Spleen (tissue), 11 donors: ENCODE measurements around the gene HACD1. TPM values are rescaled to one million over a fixed set of nuclear protein-coding genes. Genes with fewer than 3 reads are reported as not detected.

Source experiments
- DNase-seq: peaks from one replicate; pipeline ENCODE4 v3.0.0-alpha.2; 2020
- H3K27ac ChIP-seq, 8 donors: fragments of 200-600 bp; sonication (generic) in 7 of 8; 1 replicate in 4 of 8; 2 replicates in 4 of 8; pipeline versions ENCODE4 v1.5.0 to v1.8.0; 2016 to 2021; ENCODE audit warnings: inconsistent platforms in 4 of 8, mild to moderate bottlenecking in 4 of 8, moderate library complexity in 1 of 8
- H3K27me3 ChIP-seq, 7 donors: fragments of 200-600 bp; sonication (generic) in 6 of 7; replicated peaks in 1 of 7; 1 replicate in 4 of 7; 2 replicates in 3 of 7; pipeline versions ENCODE4 v1.5.0 to v1.8.0; 2016 to 2021; ENCODE audit warnings: inconsistent platforms in 3 of 7, mild to moderate bottlenecking in 1 of 7
- H3K36me3 ChIP-seq, 6 donors: fragments of 200-600 bp; sonication (generic) in 5 of 6; 1 replicate in 4 of 6; 2 replicates in 2 of 6; pipeline versions ENCODE4 v1.5.0 to v1.8.0; 2016 to 2021; ENCODE audit warnings: inconsistent platforms in 2 of 6
- H3K4me1 ChIP-seq, 6 donors: fragments of 200-600 bp; sonication (generic) in 5 of 6; 1 replicate in 3 of 6; 2 replicates in 3 of 6; pipeline versions ENCODE4 v1.5.0 to v1.8.0; 2016 to 2021; ENCODE audit warnings: inconsistent platforms in 3 of 6
- H3K4me3 ChIP-seq, 8 donors: fragments of 200-600 bp; sonication (generic) in 7 of 8; 1 replicate in 4 of 8; 2 replicates in 4 of 8; pipeline versions ENCODE4 v1.5.0 to v1.8.0; 2016 to 2021; ENCODE audit warnings: inconsistent platforms in 4 of 8, mild to moderate bottlenecking in 4 of 8, moderate library complexity in 2 of 8
- H3K9me3 ChIP-seq, 8 donors: fragments of 200-600 bp; sonication (generic) in 7 of 8; 1 replicate in 4 of 8; 2 replicates in 4 of 8; pipeline versions ENCODE4 v1.5.0 to v1.8.0; 2016 to 2021; ENCODE audit warnings: inconsistent platforms in 4 of 8
- POLR2A ChIP-seq, 3 donors: fragments of 450-650 bp; IDR thresholded peaks; one replicate each; pipeline ENCODE4 v1.5.1; 2017; ENCODE audit warnings: antibody characterized with exemption in 3 of 3, mild to moderate bottlenecking in 1 of 3
- POLR2AphosphoS5 ChIP-seq, 3 donors: sonication (generic); formaldehyde crosslinking; IDR thresholded peaks; one replicate each; pipeline ENCODE4 v1.5.1; 2017; ENCODE audit warnings: antibody characterized with exemption in 3 of 3
- WGBS, 5 donors: extraction: QIAGEN DNeasy Blood & Tissue Kit in 3 of 5; methylation state at CpG; one replicate each; pipeline versions ENCODE4 v1.1.5 to v1.1.7; 2013 to 2018; 5-methylcytosine and 5-hydroxymethylcytosine counted together
- intact Hi-C: fragments of 100-400 bp; cut with DNase I; formaldehyde crosslinking; loops from one replicate; pipeline ENCODE4 v1.15.0; 2023; ENCODE audit warnings: low total_unique reads
- polyA plus RNA-seq, 3 donors: library from polyadenylated mRNA; stranded (reverse); fragments of 200-250 nt; gene quantifications; one replicate each; pipeline ENCODE4 v1.2.1, GENCODE V29; 2013
- total RNA-seq, 7 donors: library from RNA; depleted of rRNA in 3 of 7; stranded (reverse); fragments of >200 nt in 3 of 7; fragmentation: NEBNext Ultra II Directional in 4 of 7; extraction: Animal tissue kit (Norgen Biotek cat#: 25700) in 4 of 7; gene quantifications; one replicate each; pipeline versions ENCODE4 v1.1.0 to v1.2.1, GENCODE V29; 2016 to 2021
- TF ChIP-seq, protein P1 (sequence below), 11 experiments: fragments of 200-600 bp in 7 of 11; fragments of 450-650 bp in 4 of 11; sonication (generic) in 4 of 11; IDR thresholded peaks in 8 of 11; conservative IDR thresholded peaks in 3 of 11; 1 replicate in 7 of 11; 2 replicates in 4 of 11; pipeline versions ENCODE4 v1.4.0 to v1.8.0; 2016 to 2021; ENCODE audit warnings: antibody characterized with exemption in 11 of 11, inconsistent platforms in 4 of 11, mild to moderate bottlenecking in 1 of 11
- donor health status: healthy with polysubstance abuse.
- donor health status: DM: no; HTN: no; CAD: no; lungs with moderate emphysema.
- donor health status: DM: no; HTN: no; CAD: no.
- donor health status: Bipolar disorder and iron deficiency.
- donor health status: healthy.
- donor health status: DM: no; HTN: no; CAD: no.
- donor health status: DM: yes; HTN: yes; CAD: no.

The HACD1 gene
- total and polyA plus RNA-seq, 10 donors = 2.8 to 4.9 (median 3.5) TPM

DNA sequence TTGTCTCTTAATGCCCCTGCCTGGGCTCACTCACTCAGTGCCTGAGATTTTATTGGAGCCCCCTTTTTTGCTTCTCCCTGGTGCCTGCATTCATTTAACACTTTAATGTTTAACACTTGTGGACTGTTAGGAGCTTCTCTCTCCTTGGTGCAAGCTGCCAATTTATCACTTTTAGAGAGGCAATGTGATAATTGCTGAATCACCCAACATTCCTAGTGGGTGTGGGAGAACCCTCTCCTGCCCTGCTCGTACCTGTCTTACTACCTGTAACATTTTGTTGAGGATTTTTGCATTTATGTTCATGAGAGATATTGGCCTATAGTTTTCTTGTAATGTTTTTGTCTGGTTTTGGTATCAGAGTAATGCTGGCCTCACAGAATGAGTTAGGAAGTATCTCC is 39.9 kb upstream of the HACD1 start:
- H3K4me3 ChIP-seq = no peak overlapping the region
- TF ChIP-seq POLR2A (IDR thresholded peaks at IDR 0.05) (no peak), POLR2AphosphoS5 (IDR thresholded peaks at IDR 0.05) (no peak)
- TF ChIP-seq, protein P1, sequence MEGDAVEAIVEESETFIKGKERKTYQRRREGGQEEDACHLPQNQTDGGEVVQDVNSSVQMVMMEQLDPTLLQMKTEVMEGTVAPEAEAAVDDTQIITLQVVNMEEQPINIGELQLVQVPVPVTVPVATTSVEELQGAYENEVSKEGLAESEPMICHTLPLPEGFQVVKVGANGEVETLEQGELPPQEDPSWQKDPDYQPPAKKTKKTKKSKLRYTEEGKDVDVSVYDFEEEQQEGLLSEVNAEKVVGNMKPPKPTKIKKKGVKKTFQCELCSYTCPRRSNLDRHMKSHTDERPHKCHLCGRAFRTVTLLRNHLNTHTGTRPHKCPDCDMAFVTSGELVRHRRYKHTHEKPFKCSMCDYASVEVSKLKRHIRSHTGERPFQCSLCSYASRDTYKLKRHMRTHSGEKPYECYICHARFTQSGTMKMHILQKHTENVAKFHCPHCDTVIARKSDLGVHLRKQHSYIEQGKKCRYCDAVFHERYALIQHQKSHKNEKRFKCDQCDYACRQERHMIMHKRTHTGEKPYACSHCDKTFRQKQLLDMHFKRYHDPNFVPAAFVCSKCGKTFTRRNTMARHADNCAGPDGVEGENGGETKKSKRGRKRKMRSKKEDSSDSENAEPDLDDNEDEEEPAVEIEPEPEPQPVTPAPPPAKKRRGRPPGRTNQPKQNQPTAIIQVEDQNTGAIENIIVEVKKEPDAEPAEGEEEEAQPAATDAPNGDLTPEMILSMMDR (IDR thresholded peaks at IDR 0.05 in 8 of 11, conservative IDR thresholded peaks at IDR 0.05 in 3 of 11) = no peak
- intact Hi-C loops = no loop called here
- DNase-seq = no peak
- H3K9me3 ChIP-seq = peaks cover 0 to 16% (median 13%) of the 10 kb centered on the region in 8 donors
- H3K27me3 ChIP-seq = no peaks in the 10 kb centered on the region
- peak overlapping the region in 1 of 8 donors; percentile 9 for H3K27ac ChIP-seq
- peaks cover 0 to 42% (median 6%) of the 10 kb centered on the region in 6 donors for H3K4me1 ChIP-seq
- peaks cover 0 to 35% (median 9%) of the 10 kb centered on the region in 6 donors for H3K36me3 ChIP-seq
- WGBS, 5 donors = 78 to 92% (median 89%) methylated on average over 1 of the region's 1 CpG

DNA sequence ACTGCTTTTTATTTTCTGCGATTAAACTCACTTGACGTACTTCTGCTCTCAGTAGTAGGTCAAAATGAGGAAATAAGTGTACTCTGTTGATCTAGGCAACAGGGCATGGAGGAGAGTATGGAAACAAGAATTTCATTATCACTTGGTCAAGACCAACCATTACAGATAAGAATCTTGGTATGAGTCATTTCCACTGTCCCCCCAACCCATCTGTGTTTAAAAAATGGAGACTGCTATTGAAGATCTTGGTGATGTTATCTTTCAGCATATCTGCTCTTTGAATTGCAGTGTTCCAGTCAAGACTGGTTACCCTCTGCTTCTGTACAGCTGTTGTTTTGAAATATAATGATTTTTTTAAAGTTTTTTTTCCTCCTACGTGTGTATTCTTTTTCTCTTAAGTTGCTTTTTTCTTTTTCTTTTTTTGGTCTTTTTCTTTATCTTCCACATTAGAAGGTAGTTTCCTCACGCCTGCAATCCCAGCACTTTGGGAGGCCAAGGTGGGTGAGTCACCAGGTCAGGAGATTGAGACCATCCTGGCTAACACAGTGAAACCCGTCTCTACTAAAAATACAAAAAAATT is 38.5 kb upstream of the HACD1 start:
- 63 to 74% (median 72%) methylated on average over 5 of the region's 5 CpGs for WGBS, 5 donors
- Histone ChIP-seq H3K27me3 (no peaks in the 10 kb centered on the region), H3K4me1 (peaks cover 0 to 53% (median 11%) of the 10 kb centered on the region in 6 donors), H3K27ac (peak overlapping the region in 6 of 8 donors; percentile 2 to 49 (median 34)), H3K9me3 (peaks cover 0 to 16% (median 13%) of the 10 kb centered on the region in 8 donors), H3K36me3 (peaks cover 0 to 21% (median 2%) of the 10 kb centered on the region in 6 donors), H3K4me3 (no peak overlapping the region)
- intact Hi-C loops = no loop called here
- TF ChIP-seq POLR2AphosphoS5 (IDR thresholded peaks at IDR 0.05) = no peak
- TF ChIP-seq POLR2A (IDR thresholded peaks at IDR 0.05) = no peak
- TF ChIP-seq, protein P1 (IDR thresholded peaks at IDR 0.05 in 8 of 11, conservative IDR thresholded peaks at IDR 0.05 in 3 of 11) = no peak
- DNase-seq = no peak

DNA sequence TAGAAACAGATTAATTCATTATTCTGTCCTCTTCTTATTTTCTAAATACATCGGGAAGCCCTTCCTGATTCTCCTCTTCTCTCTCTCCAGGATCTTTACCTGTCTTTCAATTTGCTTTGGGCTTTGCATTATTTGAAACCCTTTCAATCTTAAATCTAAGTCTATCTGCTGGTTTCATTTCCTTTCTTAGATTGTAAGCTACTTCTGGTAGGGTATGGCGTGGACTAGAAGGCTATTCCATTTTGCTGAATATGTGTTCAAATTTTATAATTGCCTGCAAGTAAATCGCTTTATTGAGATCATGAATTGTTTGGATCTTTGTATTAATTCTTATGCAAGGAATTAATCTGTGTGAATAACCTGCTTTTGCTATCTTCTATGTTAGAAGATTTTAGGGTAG is 37.8 kb upstream of the HACD1 start:
- Histone ChIP-seq H3K4me3 (no peak overlapping the region), H3K4me1 (peaks cover 0 to 59% (median 12%) of the 10 kb centered on the region in 6 donors), H3K9me3 (peaks cover 0 to 16% (median 13%) of the 10 kb centered on the region in 8 donors), H3K36me3 (peaks cover 0 to 17% (median 0%) of the 10 kb centered on the region in 6 donors), H3K27ac (peak overlapping the region in 6 of 8 donors; percentile 2 to 49 (median 34)), H3K27me3 (no peaks in the 10 kb centered on the region)
- intact Hi-C loops = no loop called here
- WGBS, 5 donors = 81 to 88% (median 85%) methylated on average over 3 of the region's 3 CpGs
- DNase-seq = no peak
- TF ChIP-seq, protein P1 (IDR thresholded peaks at IDR 0.05 in 8 of 11, conservative IDR thresholded peaks at IDR 0.05 in 3 of 11) = no peak
- TF ChIP-seq POLR2A (IDR thresholded peaks at IDR 0.05) (no peak), POLR2AphosphoS5 (IDR thresholded peaks at IDR 0.05) (no peak)

DNA sequence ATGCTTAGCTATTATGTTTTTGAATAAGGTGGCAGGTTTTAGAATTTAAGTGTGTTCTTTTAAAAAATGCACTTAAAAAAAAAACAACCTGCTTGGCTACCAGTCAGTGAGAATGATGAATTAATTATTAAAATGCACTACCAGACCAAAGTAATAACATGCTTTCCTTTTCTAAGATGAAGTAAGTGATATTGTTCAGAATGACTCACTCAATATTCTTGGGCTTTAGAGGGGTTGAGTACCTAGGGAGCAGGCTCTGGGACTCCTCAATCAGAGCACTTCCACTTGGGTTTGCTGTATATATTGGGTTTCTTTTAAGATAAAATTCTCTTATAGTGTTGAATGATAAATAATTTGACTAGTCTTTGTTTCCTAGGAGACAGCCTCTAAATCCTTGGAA is 35.4 kb upstream of the HACD1 start:
- Histone ChIP-seq H3K4me1 (peaks cover 3 to 74% (median 25%) of the 10 kb centered on the region in 6 donors), H3K4me3 (no peak overlapping the region), H3K27ac (no peak overlapping the region), H3K9me3 (peaks cover 0 to 16% (median 13%) of the 10 kb centered on the region in 8 donors), H3K36me3 (peaks cover 0 to 17% (median 0%) of the 10 kb centered on the region in 6 donors), H3K27me3 (no peaks in the 10 kb centered on the region)
- intact Hi-C loops = no loop called here
- DNase-seq = no peak
- TF ChIP-seq, protein P1 (IDR thresholded peaks at IDR 0.05 in 8 of 11, conservative IDR thresholded peaks at IDR 0.05 in 3 of 11) = no peak
- TF ChIP-seq POLR2AphosphoS5 (IDR thresholded peaks at IDR 0.05) = no peak
- no peak for TF ChIP-seq POLR2A (IDR thresholded peaks at IDR 0.05)
